HCT116 (cell line): ENCODE data around the gene WNK2. TPM values are rescaled to one million over a fixed set of nuclear protein-coding genes. Genes with fewer than 3 reads are reported as not detected.

Source experiments
- ATAC-seq: fragments of 200-7000 bp; cut with Tn5 transposase; 2 replicates; pipeline ENCODE4 v1.9.1; 2020; ENCODE audit warnings: mild to moderate bottlenecking, moderate library complexity
- BruUV-seq: library from RNA; stranded (reverse); fragments of 400-500 nt; replicated peaks from 2 replicates; lab custom pipeline; 2021; lab: Mats Ljungman, UMichigan
- CTCF ChIA-PET: fragments of 300-600 bp; sonication (Branson Sonifier 250); formaldehyde crosslinking; loops from one replicate; lab custom pipeline; 2021; ENCODE audit warnings: antibody characterized with exemption; lab: Charles Lee
- POLR2A ChIA-PET: fragments of 300-600, 350-600 bp; sonication (Branson Sonifier 250); formaldehyde crosslinking; loops from one replicate; lab custom pipeline; 2021; ENCODE audit warnings: antibody characterized with exemption; lab: Charles Lee
- RAD21 ChIA-PET, 2 experiments: fragments of 300-600 bp; sonication (Branson Sonifier 250); formaldehyde crosslinking; loops; one replicate each; lab custom pipeline; 2023; ENCODE audit warnings: low total read pairs in 2 of 2; ENCODE audit not compliant: uncharacterized antibody in 2 of 2, unreplicated experiment in 2 of 2, low non-redundant PET in 1 of 2; lab: Charles Lee
- DNase-seq: peaks from one replicate; pipeline ENCODE4 v3.0.0-alpha.2; 2010; ENCODE audit warnings: low read depth, low spot score
- H2AFZ ChIP-seq: fragments of 200-600 bp; shearing (Covaris generic), sonication (generic); 2 replicates; pipeline ENCODE4 v1.6.1; 2017; ENCODE audit warnings: low read depth, mixed run types, mixed read lengths, antibody characterized with exemption, low read length; ENCODE audit not compliant: poor library complexity, severe bottlenecking
- H3K27ac ChIP-seq: 2 replicates; pipeline ENCODE4 v1.5.1; 2012; ENCODE audit warnings: low read depth, low read length
- H3K27me3 ChIP-seq: fragments of 200-600 bp; sonication (generic); 2 replicates; pipeline ENCODE4 v1.6.1; 2016; ENCODE audit warnings: mixed run types, low read length, mixed read lengths; ENCODE audit not compliant: insufficient read depth
- H3K36me3 ChIP-seq, 2 experiments: fragments of 200-500 bp in 1 of 2; fragments of 200-600 bp in 1 of 2; sonication (Bioruptor generic) in 1 of 2; sonication (generic) in 1 of 2; 2 replicates each; pipeline versions ENCODE4 v1.5.1 to v1.6.1; 2014 to 2016; ENCODE audit warnings: low read length in 2 of 2, inconsistent platforms in 1 of 2, mixed read lengths in 1 of 2, mixed run types in 1 of 2; ENCODE audit not compliant: insufficient read depth in 2 of 2, control insufficient read depth in 1 of 2
- H3K4me1 ChIP-seq, 2 experiments: fragments of 200-600 bp in 1 of 2; sonication (generic) in 1 of 2; 2 replicates each; pipeline versions ENCODE4 v1.5.1 to v1.6.1; 2012 to 2017; ENCODE audit warnings: low read length in 2 of 2, inconsistent platforms in 1 of 2, mild to moderate bottlenecking in 1 of 2, mixed read lengths in 1 of 2, mixed run types in 1 of 2, moderate library complexity in 1 of 2; ENCODE audit not compliant: insufficient read depth in 2 of 2, control insufficient read depth in 1 of 2
- H3K4me2 ChIP-seq: fragments of 200-600 bp; sonication (generic); 2 replicates; pipeline ENCODE4 v1.6.1; 2017; ENCODE audit warnings: mixed run types, low read length, mixed read lengths
- H3K4me3 ChIP-seq, 2 experiments: fragments of 200-600 bp in 1 of 2; sonication (generic) in 1 of 2; replicated peaks in 1 of 2; 2 replicates each; pipeline ENCODE4 v1.5.1; 2011 to 2016; ENCODE audit warnings: low read length in 2 of 2, control low read depth in 1 of 2, low read depth in 1 of 2, mild to moderate bottlenecking in 1 of 2, mixed read lengths in 1 of 2, mixed run types in 1 of 2
- H3K79me2 ChIP-seq: fragments of 200-600 bp; sonication (generic); 2 replicates; pipeline ENCODE4 v1.6.1; 2017; ENCODE audit warnings: mild to moderate bottlenecking, mixed run types, low read length, moderate library complexity, mixed read lengths; ENCODE audit not compliant: insufficient read depth
- H3K9ac ChIP-seq: fragments of 200-600 bp; sonication (generic); 2 replicates; pipeline ENCODE4 v1.6.1; 2016; ENCODE audit warnings: low read length, mixed read lengths
- H3K9me2 ChIP-seq: fragments of 200-600 bp; sonication (generic), shearing (Covaris generic); 2 replicates; pipeline ENCODE4 v1.6.1; 2017; ENCODE audit warnings: mixed run types, mild to moderate bottlenecking, moderate library complexity; ENCODE audit not compliant: insufficient read depth
- H3K9me3 ChIP-seq, 2 experiments: fragments of 200-500 bp in 1 of 2; fragments of 200-600 bp in 1 of 2; sonication (Bioruptor generic) in 1 of 2; sonication (generic) in 1 of 2; 2 replicates each; pipeline ENCODE4 v1.6.1; 2014 to 2017; ENCODE audit warnings: low read length in 2 of 2, mixed read lengths in 2 of 2, inconsistent platforms in 1 of 2, low read depth in 1 of 2, mild to moderate bottlenecking in 1 of 2, mixed run types in 1 of 2, moderate library complexity in 1 of 2; ENCODE audit not compliant: control insufficient read depth in 1 of 2, insufficient read depth in 1 of 2
- H4K20me1 ChIP-seq: fragments of 200-600 bp; sonication (generic), shearing (Covaris generic); 2 replicates; pipeline ENCODE4 v1.6.1; 2017; ENCODE audit warnings: mixed run types, mild to moderate bottlenecking, moderate library complexity; ENCODE audit not compliant: insufficient read depth
- CBX3 ChIP-seq: IDR thresholded peaks from 2 replicates; pipeline ENCODE4 v1.6.1; 2012; ENCODE audit warnings: low read depth
- EGR1 ChIP-seq: IDR thresholded peaks from 2 replicates; pipeline ENCODE4 v1.6.1; 2012; ENCODE audit warnings: low read depth
- FOSL1 ChIP-seq: IDR thresholded peaks from 2 replicates; pipeline ENCODE4 v1.6.1; 2012; ENCODE audit warnings: low read depth
- JUND ChIP-seq: IDR thresholded peaks from 2 replicates; pipeline ENCODE4 v1.6.1; 2012
- POLR2AphosphoS5 ChIP-seq: IDR thresholded peaks from 2 replicates; pipeline ENCODE4 v1.6.1; 2011; ENCODE audit warnings: mild to moderate bottlenecking, low read depth, low read length, moderate library complexity
- RAD21 ChIP-seq: IDR thresholded peaks from 2 replicates; pipeline ENCODE4 v1.6.1; 2012; ENCODE audit warnings: low read depth, mild to moderate bottlenecking
- SRF ChIP-seq: IDR thresholded peaks from 2 replicates; pipeline ENCODE4 v1.6.1; 2012; ENCODE audit warnings: low read depth
- TCF7L2 ChIP-seq: IDR thresholded peaks from 2 replicates; pipeline ENCODE4 v1.7.0; 2011; ENCODE audit warnings: borderline replicate concordance, inconsistent platforms; ENCODE audit not compliant: insufficient read depth, insufficient read length; ENCODE audit errors: extremely low read depth
- intact Hi-C: fragments of 100-400 bp; cut with micrococcal nuclease; formaldehyde crosslinking; loops from 2 replicates; pipeline ENCODE4 v1.10.0; 2022
- total RNA-seq: library from RNA; stranded (reverse); gene quantifications from one replicate; pipeline ENCODE4 v1.2.1, GENCODE V29; 2021; ENCODE audit not compliant: unreplicated experiment
- TF ChIP-seq, protein P1 (sequence below): IDR thresholded peaks from 2 replicates; pipeline ENCODE4 v1.6.1; 2012
- TF ChIP-seq, protein P2 (sequence below), 3 experiments: fragments of 200-600 bp in 1 of 3; sonication (generic) in 1 of 3; IDR thresholded peaks in 2 of 3; conservative IDR thresholded peaks in 1 of 3; 2 replicates each; pipeline ENCODE4 v1.5.1; 2012 to 2017; ENCODE audit warnings: low read depth in 2 of 3, low read length in 2 of 3, antibody characterized with exemption in 1 of 3, borderline replicate concordance in 1 of 3, control low read depth in 1 of 3, mild to moderate bottlenecking in 1 of 3, mixed read lengths in 1 of 3, mixed run types in 1 of 3, moderate library complexity in 1 of 3; ENCODE audit not compliant: insufficient read depth in 1 of 3
- TF ChIP-seq, protein P3 (sequence below): IDR thresholded peaks from 2 replicates; pipeline ENCODE4 v1.6.1; 2012
- TF ChIP-seq, protein P4 (sequence below): IDR thresholded peaks from 2 replicates; pipeline ENCODE4 v1.6.1; 2011; ENCODE audit warnings: mild to moderate bottlenecking, low read length, moderate library complexity; ENCODE audit not compliant: insufficient replicate concordance; ENCODE audit errors: extremely low read depth

Gene WNK2
- total RNA-seq, 1 experiment from 2014 or later = 24.4 TPM

DNA sequence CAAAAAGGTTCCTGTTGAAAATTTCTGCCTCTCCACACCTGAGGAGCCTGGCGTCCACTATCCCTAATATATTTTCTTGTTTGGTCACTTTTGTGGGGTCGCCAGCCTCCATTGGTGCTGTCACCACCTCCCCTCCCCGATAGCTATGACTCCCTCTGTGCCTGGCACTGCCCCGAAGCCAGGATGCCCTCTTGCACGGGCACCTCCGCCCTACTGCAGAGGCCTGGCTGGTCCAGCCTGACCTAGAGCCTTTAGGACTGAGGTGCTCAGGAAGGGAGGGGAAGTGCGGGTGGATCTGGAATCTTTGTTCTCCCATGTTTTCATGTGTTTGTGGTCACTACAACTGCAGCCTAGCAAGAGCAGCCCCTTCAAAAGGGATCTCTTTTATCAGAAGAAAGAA lies 62.6 kb downstream of the WNK2 start:
- POLR2A ChIA-PET = no interaction called here
- CTCF ChIA-PET = no interaction called here
- no peak overlapping the region for H3K4me2 ChIP-seq
- H3K27me3 ChIP-seq = no peaks in the 10 kb centered on the region
- H3K9me2 ChIP-seq = no peaks in the 10 kb centered on the region
- no peak for ATAC-seq
- H3K36me3 ChIP-seq = no peaks in the 10 kb centered on the region
- H3K79me2 ChIP-seq = no peaks in the 10 kb centered on the region
- no peak for TF ChIP-seq POLR2AphosphoS5
- TF ChIP-seq, protein P1, sequence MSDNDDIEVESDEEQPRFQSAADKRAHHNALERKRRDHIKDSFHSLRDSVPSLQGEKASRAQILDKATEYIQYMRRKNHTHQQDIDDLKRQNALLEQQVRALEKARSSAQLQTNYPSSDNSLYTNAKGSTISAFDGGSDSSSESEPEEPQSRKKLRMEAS = no peak
- TF ChIP-seq, all 23 proteins: peak for 0
- Histone ChIP-seq H3K27ac (no peak overlapping the region), H4K20me1 (no peaks in the 10 kb centered on the region), H3K9ac (no peak overlapping the region), H3K9me3 (no peaks in the 10 kb centered on the region), H2AFZ (no peak overlapping the region), H3K4me1 (peaks cover 13 to 24% of the 10 kb centered on the region in 2 experiments), H3K4me3 (no peak overlapping the region)
- intact Hi-C loops = no loop called here
- RAD21 ChIA-PET = no interaction called here
- no TSS peak for BruUV-seq
- DNase-seq = no peak

DNA sequence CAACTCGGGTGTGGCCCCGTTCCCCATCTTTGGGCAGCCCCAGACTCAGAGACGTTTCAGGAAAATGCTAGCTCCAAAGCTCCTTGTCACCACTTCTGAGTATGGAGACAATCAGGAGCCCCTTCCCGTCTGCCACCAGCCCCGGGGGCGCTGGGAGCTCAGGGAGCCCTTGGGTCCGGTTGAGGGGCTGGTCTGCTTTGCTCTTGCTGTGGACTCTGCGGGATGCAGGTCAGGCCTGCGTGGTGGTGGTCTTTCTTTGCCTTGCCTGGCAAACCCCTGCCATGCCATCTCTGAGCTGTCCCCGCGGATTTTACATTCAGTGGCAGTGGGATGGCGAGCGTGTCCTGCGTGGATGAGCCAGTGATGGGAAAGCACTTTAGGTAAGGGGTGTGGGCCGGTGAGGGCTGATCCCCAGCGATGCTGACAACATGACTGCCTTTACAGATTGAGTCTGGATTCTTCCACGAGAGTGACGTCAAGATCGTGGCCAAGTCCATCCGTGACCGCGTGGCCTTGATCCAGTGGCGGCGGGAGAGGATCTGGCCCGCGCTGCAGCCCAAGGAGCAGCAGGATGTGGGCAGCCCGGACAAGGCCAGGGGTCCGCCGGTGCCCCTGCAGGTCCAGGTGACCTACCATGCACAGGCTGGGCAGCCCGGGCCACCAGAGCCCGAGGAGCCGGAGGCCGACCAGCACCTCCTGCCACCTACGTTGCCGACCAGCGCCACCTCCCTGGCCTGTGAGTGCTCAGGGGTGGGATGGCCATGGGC lies 63.3 kb downstream of the WNK2 start:
- H3K9ac ChIP-seq = no peak overlapping the region
- H3K4me2 ChIP-seq = no peak overlapping the region
- no peak for DNase-seq
- H3K9me2 ChIP-seq = no peaks in the 10 kb centered on the region
- intact Hi-C loops = no loop called here
- no peaks in the 10 kb centered on the region for H4K20me1 ChIP-seq
- no peak overlapping the region for H3K27ac ChIP-seq
- ChIA-PET POLR2A (no interaction called here), RAD21 (no interaction called here), CTCF (no interaction called here)
- H3K4me3 ChIP-seq = no peak overlapping the region
- no peaks in the 10 kb centered on the region for H3K36me3 ChIP-seq
- no peak overlapping the region for H2AFZ ChIP-seq
- no peaks in the 10 kb centered on the region for H3K9me3 ChIP-seq
- no TSS peak for BruUV-seq
- no peaks in the 10 kb centered on the region for H3K27me3 ChIP-seq
- H3K4me1 ChIP-seq = peaks cover 13 to 24% of the 10 kb centered on the region in 2 experiments
- no peaks in the 10 kb centered on the region for H3K79me2 ChIP-seq
- ATAC-seq = no peak
- TF ChIP-seq RAD21 (no peak), CBX3 (no peak), TCF7L2 (no peak), EGR1 (no peak), POLR2AphosphoS5 (no peak), SRF (no peak), JUND (no peak), FOSL1 (no peak)
- TF ChIP-seq, protein P2, sequence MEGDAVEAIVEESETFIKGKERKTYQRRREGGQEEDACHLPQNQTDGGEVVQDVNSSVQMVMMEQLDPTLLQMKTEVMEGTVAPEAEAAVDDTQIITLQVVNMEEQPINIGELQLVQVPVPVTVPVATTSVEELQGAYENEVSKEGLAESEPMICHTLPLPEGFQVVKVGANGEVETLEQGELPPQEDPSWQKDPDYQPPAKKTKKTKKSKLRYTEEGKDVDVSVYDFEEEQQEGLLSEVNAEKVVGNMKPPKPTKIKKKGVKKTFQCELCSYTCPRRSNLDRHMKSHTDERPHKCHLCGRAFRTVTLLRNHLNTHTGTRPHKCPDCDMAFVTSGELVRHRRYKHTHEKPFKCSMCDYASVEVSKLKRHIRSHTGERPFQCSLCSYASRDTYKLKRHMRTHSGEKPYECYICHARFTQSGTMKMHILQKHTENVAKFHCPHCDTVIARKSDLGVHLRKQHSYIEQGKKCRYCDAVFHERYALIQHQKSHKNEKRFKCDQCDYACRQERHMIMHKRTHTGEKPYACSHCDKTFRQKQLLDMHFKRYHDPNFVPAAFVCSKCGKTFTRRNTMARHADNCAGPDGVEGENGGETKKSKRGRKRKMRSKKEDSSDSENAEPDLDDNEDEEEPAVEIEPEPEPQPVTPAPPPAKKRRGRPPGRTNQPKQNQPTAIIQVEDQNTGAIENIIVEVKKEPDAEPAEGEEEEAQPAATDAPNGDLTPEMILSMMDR (IDR thresholded peaks at IDR 0.05 in 2 of 3, conservative IDR thresholded peaks at IDR 0.05 in 1 of 3; ENCODE audit: borderline replicate concordance in 1 of 3, insufficient read depth in 1 of 3, low read depth in 2 of 3, low read length in 2 of 3) = no peak
- TF ChIP-seq, protein P3, sequence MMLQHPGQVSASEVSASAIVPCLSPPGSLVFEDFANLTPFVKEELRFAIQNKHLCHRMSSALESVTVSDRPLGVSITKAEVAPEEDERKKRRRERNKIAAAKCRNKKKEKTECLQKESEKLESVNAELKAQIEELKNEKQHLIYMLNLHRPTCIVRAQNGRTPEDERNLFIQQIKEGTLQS = no peak
- TF ChIP-seq, protein P4, sequence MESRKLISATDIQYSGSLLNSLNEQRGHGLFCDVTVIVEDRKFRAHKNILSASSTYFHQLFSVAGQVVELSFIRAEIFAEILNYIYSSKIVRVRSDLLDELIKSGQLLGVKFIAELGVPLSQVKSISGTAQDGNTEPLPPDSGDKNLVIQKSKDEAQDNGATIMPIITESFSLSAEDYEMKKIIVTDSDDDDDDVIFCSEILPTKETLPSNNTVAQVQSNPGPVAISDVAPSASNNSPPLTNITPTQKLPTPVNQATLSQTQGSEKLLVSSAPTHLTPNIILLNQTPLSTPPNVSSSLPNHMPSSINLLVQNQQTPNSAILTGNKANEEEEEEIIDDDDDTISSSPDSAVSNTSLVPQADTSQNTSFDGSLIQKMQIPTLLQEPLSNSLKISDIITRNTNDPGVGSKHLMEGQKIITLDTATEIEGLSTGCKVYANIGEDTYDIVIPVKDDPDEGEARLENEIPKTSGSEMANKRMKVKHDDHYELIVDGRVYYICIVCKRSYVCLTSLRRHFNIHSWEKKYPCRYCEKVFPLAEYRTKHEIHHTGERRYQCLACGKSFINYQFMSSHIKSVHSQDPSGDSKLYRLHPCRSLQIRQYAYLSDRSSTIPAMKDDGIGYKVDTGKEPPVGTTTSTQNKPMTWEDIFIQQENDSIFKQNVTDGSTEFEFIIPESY = no peak
